ENCODE data around the gene TICAM2.

Gene TICAM2

GRCh38 chr5:115568668-115569067, 33.6 kb downstream of the TICAM2 start:
- DNase-seq (ENCODE audit: low spot score) = no peak

GRCh38 chr5:115565233-115565632, 37.0 kb downstream of the TICAM2 start:
- no peak for DNase-seq (ENCODE audit: low spot score)

GRCh38 chr5:115561176-115561575, 41.1 kb downstream of the TICAM2 start:
- no peak for DNase-seq (ENCODE audit: low spot score)

DNA sequence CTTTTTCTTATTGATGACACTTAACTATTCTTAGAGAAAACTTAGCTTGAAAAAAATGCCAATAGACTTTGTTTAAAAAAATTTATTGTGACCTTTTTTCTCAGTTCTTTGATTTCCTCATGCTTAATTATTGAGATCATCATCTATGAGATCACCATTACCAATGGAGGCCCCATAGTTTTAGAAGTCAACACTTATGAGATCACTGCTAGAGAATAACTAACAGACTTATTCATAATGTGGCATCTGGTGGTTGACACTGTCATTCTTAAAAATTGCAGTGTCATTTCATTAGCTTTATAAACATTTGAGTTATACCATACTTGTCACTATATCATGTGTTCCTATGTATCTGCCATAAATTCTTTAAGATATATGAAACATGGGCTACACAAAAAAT, 42.8 kb downstream of the TICAM2 start:
- peak; percentile 60 for DNase-seq (ENCODE audit: low spot score)

DNA sequence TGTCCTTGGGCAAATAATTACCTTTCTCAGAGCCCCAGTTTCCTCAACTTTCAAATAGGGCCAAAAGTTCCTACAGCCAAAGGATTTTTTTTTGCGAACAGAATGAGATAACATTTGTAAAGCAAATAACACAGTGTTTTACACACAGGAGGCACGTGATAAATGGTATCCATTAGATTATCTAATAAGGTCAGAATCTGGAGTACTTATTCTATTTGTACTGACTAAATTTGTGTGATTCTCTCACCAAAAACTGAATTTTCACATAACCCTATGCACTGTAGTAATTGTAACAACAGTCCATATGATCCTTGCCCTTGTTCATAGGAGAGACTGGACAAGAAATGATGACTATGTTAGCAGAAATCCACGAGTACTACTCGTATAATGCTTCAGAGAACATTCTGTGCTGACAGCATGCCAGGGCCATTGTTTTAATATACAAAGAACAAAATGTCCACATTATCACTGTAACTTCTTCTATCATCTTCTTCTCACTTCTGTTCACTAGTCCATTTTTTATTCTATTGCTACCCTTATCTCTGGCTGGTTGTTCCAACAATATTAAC, 43.8 kb downstream of the TICAM2 start:
- DNase-seq (ENCODE audit: low spot score) = no peak

DNA sequence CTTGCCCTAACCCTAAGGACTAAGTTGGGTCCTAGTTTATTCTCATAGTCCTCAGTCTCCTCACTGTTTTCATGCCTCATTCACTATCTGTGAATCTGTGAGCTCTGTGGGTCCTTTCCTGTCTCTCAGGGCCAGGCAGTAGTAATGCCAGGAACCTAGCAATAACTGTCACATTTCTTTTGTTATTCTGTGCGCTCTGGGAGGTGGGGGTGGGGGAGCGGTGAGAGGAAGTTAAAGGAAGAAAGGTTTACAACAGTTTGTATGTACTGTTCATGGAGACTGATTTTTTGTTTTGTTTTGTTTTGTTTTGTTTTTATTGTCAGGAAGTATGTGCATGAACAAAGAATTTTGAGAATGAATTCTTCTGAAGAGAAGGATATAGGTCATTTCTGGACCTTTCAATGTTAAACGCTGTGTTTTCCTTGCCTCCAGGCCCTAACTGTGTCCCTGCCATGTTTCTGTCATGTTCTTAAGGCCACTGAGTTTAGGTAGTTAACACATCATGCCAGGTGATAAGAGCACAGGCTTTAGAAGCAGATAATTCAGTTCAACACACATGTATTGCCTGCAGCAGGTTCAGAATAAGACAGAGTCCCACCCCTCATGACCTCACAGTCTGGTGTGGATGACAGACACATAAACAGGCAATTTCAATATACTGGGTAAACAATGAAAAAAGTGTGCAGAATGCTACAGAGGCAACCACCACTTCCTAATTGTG, 44.5 kb downstream of the TICAM2 start:
- DNase-seq (ENCODE audit: low spot score) = no peak

DNA sequence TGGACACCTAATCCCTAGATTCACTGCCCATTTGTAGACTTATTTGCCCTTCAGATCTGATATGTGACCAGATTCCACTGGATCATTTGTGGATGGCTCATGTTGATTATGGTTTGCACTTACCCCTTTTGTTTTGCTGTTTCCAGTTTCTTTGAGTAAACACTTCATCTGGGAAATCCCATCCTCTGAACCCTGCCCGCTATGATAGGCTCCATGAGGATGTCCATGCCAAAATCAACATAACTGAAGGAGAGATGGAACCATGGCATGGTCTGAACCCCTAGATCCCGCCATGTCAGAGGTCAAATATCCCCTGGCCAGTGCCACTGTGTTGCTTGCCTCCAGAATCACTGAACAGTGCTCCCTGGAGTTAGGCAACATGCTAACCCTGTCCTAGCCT, 46.0 kb downstream of the TICAM2 start:
- no peak for DNase-seq (ENCODE audit: low spot score)

- no peak for DNase-seq (ENCODE audit: low spot score)
These were observed 47.1 kb downstream of the TICAM2 start for GRCh38 chr5:115555084-115555633.

- DNase-seq (ENCODE audit: low spot score) = peak; percentile 25
These were observed 49.2 kb downstream of the TICAM2 start for GRCh38 chr5:115553082-115553481.

DNA sequence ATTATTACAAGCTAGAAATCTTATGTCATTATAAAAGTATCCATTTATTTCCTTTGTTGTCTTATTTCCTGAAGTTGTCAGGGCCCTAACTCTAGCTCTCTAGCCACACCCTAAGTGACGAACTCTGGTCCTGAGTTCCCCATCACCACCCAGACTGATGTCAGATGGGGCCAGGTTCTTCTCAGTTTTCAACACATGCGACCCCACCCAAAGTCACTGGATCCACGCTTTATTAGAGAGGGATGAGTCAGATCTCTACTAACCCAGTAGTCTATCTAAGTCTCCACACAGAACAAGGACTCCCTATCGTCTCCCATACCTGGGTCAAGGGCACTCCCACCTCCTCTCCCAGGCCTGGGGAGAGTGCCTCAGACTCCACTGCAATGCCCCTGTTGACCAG, 50.9 kb downstream of the TICAM2 start:
- DNase-seq (ENCODE audit: low spot score) = no peak

GRCh38 chr5:115549154-115549553, 53.1 kb downstream of the TICAM2 start:
- DNase-seq (ENCODE audit: low spot score) = no peak

DNA sequence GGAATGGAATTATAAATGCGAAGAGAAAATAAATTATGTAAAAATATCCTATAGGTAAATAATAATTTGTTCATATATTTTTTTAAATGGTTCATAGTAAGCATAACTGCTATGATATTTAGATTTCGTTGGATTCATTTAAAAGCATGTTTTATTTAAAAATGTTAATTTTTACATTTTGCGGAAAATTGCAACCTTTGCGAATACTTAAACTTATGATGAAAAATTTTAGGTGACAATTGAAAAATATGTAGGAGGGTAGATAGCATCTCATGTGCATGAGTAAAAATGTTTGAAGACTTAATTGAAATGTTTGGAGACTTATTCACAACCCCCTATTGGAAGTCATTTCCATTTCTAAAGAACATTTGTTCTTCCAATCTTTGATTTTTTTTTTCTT, 53.6 kb downstream of the TICAM2 start:
- DNase-seq (ENCODE audit: low spot score) = no peak

DNA sequence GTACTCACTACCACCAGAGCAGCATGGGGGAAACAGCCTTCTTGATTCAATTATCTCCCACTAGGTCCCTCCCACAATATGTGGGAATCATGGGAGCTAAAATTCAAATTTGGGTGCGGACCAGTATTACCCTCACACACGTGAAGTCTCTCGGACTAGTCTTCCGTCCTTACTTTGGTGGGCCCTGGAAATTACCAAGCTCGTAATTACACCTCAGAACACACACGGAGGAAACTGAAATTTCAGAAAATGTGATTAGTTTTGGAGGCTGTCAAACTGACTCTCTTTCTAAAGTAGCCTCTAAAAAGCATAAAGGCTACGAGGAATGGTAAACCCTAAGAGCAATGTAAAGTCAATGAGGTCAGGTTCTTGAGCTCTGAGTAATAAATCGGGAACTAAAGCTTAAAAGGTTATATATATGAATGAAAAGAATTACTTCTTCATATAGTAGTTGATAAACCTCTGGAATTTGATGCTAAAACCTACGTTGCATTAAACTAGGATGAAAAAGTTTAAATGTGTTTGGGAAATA, 56.9 kb downstream of the TICAM2 start:
- DNase-seq (ENCODE audit: low spot score) = no peak

- peak; percentile 97 for DNase-seq (ENCODE audit: low spot score)
These were observed 57.6 kb downstream of the TICAM2 start, which contains the start of gene FEM1C for GRCh38 chr5:115544436-115545350. TSS of gene FEM1C (minus strand) at chr5:115544775. CDS start at chr5:115543493, 1,282 bp downstream.

DNA sequence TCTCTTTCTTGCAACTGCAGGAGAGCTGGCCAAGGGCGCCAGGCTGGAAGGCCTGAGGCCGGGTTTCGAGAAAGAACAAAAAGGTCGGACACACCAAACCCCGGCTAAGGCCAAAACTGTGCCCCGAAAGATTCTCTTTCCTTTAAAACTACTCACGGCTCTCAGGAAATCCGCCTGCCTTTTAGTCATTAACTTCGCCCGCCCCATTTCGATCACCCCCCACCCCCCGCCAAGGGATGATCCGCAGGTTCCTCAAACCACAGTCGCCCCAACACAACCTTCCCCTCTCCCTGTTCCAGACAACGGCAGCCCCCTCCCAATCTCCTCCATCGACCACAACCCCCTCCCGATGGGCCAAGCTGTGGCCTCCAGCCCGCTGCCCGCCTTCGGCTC, 58.2 kb downstream of the TICAM2 start:
- DNase-seq (ENCODE audit: low spot score) = no peak

GRCh38 chr5:115543365-115544042, 58.8 kb downstream of the TICAM2 start:
- peak; percentile 32 for DNase-seq (ENCODE audit: low spot score)

DNA sequence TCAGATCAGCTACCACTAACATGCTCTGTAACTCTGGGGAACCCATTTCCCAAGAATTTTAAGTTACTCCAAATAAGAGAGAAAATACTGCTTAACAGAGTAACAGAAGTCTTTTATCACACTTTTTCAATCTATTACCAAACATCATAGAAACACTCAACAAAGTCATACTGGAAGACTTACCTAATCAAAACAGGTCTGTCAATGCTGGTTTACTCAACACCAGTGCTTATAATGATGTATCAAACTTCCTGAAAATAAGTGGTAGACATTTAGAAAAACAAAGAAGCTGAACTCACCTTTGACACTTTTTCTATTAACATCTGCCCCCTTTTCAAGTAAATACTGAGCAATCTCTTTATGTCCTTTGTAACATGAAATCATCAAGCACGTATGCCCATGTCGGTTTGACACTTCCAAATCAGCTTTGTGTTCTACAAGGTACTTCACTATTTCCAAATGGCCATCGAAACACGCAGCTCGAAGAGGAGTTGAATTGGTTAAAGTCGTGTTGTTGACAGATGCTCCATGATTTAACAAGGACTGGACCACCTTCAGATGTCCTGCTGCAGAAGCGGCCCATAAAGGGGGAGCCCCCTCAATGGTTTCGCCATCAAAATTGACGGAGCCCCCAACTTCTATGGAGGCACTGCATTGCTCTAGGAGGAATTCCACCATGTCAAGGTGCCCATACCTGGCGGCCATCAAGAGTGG, 59.5 kb downstream of the TICAM2 start:
- DNase-seq (ENCODE audit: low spot score) = no peak

DNA sequence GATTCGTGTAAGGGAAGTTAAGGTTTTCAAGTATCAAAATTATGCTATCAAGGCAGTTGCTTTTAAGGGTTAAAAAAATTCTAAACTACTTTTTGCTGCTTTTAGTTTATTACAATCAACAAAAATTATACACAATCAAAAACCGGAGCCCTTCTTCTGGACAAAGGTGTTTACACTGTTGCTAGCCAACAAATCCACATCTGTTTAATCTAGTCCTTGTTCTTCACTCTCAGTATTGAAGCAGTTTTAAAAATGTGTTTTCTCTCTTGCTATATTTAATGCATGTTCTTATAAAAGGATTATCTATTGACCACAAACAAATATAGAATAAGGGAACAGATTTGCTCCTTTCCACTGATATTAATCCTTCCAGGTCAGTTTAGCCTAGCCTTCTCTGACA, 60.2 kb downstream of the TICAM2 start:
- DNase-seq (ENCODE audit: low spot score) = no peak

DNA sequence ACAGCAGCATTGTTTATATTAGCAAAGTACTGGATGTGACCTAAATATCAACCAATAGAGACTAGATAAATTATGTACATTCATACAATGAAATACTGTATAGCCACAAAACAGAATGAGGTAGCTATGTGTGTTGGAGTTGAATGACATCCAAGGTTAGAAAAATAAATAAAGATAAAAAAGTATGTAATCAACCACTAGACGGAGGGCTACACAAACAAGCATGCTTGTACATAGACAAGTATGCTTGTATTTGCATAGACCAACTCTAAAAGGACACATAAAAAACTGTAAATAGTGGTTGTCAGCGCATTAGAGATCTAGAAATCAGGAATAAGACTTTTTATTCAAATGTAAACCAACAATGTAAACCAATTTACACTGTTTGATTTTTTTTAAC, 60.7 kb downstream of the TICAM2 start:
- DNase-seq (ENCODE audit: low spot score) = no peak

DNA sequence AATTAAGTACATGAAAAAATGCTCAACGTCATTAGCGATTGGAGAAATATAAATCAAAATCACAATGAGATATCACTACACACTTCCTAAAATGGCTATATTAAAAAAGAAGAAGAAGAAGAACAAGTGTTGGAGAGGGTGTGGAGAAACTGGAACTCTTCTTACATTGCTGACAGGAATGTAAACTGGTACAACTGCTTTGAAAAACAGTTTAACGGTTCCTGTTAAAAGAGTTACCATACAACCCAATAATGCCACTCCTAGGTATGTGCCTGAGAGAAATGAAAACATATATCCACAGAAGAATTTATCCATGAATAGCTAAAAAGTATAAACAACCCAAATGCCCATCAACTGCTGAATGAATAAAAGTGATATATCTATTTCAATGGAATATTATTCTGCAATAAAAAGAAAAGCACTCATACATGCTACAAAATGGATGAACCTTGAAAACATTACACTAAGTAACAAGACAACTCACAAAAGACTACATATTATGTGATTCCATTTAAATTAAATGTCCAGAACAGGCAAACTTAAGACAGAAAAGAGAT, 66.7 kb downstream of the TICAM2 start:
- no peak for DNase-seq (ENCODE audit: low spot score)

DNA sequence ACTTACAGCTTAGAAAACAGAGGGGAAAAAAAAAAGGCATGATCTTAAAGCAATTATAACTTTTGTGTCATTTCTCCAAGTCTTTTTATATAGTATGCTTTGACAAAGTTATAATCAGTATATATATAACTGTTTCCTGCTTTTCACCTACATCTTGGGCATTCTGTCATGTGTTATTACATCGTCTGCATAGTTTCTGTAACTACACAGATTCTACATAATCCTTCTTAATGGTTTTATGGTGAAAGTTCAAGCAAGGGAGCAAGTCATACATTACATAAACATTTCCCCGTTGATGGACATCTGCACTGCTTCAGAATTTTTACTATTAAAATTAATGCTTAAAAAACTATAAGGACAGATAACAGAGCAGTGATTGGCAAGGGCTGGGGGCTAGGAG, 69.8 kb downstream of the TICAM2 start:
- DNase-seq (ENCODE audit: low spot score) = no peak
